CD14-positive monocyte (primary cell): ENCODE data around the gene SAV1. TPM values are rescaled to one million over a fixed set of nuclear protein-coding genes. Genes with fewer than 3 reads are reported as not detected.

ENCODE experiments used
- DNase-seq, 3 donors: peaks; one replicate each; pipeline ENCODE4 v3.0.0-alpha.2; 2011 to 2022
- H2AFZ ChIP-seq: 2 replicates; pipeline ENCODE4 v1.6.0; 2012; ENCODE audit warnings: mild to moderate bottlenecking, low read depth, low read length, inconsistent platforms; ENCODE audit not compliant: insufficient read depth, poor library complexity, severe bottlenecking
- H3K27ac ChIP-seq, 2 donors: 1 replicate in 1 of 2; 2 replicates in 1 of 2; pipeline ENCODE4 v1.5.1; 2012 to 2013; ENCODE audit warnings: low read length in 2 of 2, control low read depth in 1 of 2, inconsistent platforms in 1 of 2, low read depth in 1 of 2, mild to moderate bottlenecking in 1 of 2
- H3K27me3 ChIP-seq, 2 donors: one replicate each; pipeline versions ENCODE4 v1.6.0 to v1.6.1; 2011 to 2013; ENCODE audit warnings: low read length in 2 of 2; ENCODE audit not compliant: control insufficient read depth in 2 of 2, insufficient read depth in 2 of 2
- H3K36me3 ChIP-seq, 2 donors: replicated peaks in 1 of 2; 1 replicate in 1 of 2; 2 replicates in 1 of 2; pipeline versions ENCODE4 v1.5.1 to v1.6.1; 2012 to 2013; ENCODE audit warnings: low read length in 2 of 2, control low read depth in 1 of 2, inconsistent platforms in 1 of 2, mild to moderate bottlenecking in 1 of 2; ENCODE audit not compliant: insufficient read depth in 2 of 2, control insufficient read depth in 1 of 2
- H3K4me1 ChIP-seq, 2 donors: 1 replicate in 1 of 2; 2 replicates in 1 of 2; pipeline versions ENCODE4 v1.5.1 to v1.6.1; 2012 to 2013; ENCODE audit warnings: low read length in 2 of 2, control low read depth in 1 of 2, inconsistent platforms in 1 of 2, mild to moderate bottlenecking in 1 of 2, moderate library complexity in 1 of 2; ENCODE audit not compliant: insufficient read depth in 2 of 2, control insufficient read depth in 1 of 2
- H3K4me2 ChIP-seq: replicated peaks from 2 replicates; pipeline ENCODE3; 2012; ENCODE audit warnings: low read length, moderate library complexity, mild to moderate bottlenecking; ENCODE audit not compliant: poor library complexity, severe bottlenecking; ENCODE audit errors: extremely low read depth
- H3K4me3 ChIP-seq, 3 experiments: fragments of 200-600 bp in 1 of 3; sonication (generic) in 1 of 3; replicated peaks in 1 of 3; 1 replicate in 2 of 3; 2 replicates in 1 of 3; pipeline ENCODE4 v1.5.1; 2011 to 2013; ENCODE audit warnings: low read length in 3 of 3, mild to moderate bottlenecking in 3 of 3, control low read depth in 2 of 3, low read depth in 2 of 3, inconsistent platforms in 1 of 3, moderate library complexity in 1 of 3
- H3K79me2 ChIP-seq: 2 replicates; pipeline ENCODE4 v1.6.0; 2012; ENCODE audit warnings: mild to moderate bottlenecking, control low read depth, inconsistent platforms, low read length, moderate library complexity; ENCODE audit not compliant: insufficient read depth
- H3K9ac ChIP-seq: 2 replicates; pipeline ENCODE4 v1.6.0; 2017; ENCODE audit warnings: low read length, mild to moderate bottlenecking; ENCODE audit not compliant: insufficient read depth, poor library complexity, severe bottlenecking
- H3K9me3 ChIP-seq, 2 donors: replicated peaks in 1 of 2; 1 replicate in 1 of 2; 2 replicates in 1 of 2; pipeline versions ENCODE4 v1.5.1 to v1.6.1; 2012 to 2013; ENCODE audit warnings: low read length in 2 of 2, control low read depth in 1 of 2; ENCODE audit not compliant: control insufficient read depth in 1 of 2, insufficient read depth in 1 of 2
- H4K20me1 ChIP-seq: 2 replicates; pipeline ENCODE4 v1.6.0; 2012; ENCODE audit warnings: mild to moderate bottlenecking, low read length, control low read depth, moderate library complexity; ENCODE audit not compliant: insufficient read depth
- H3K27ac Mint-ChIP-seq, 7 donors: one replicate each; pipeline ENCODE4 v1.8.0; 2020; ENCODE audit warnings: mild to moderate bottlenecking in 7 of 7, mixed read lengths in 7 of 7, moderate library complexity in 6 of 7, inconsistent platforms in 2 of 7
- H3K27me3 Mint-ChIP-seq, 3 donors: one replicate each; pipeline ENCODE4 v1.8.0; 2021 to 2022; ENCODE audit warnings: low read depth in 3 of 3, mild to moderate bottlenecking in 3 of 3, mixed read lengths in 3 of 3, moderate library complexity in 3 of 3, inconsistent platforms in 1 of 3
- H3K36me3 Mint-ChIP-seq, 2 donors: one replicate each; pipeline ENCODE4 v1.8.0; 2020; ENCODE audit warnings: mixed read lengths in 2 of 2, inconsistent platforms in 1 of 2, mild to moderate bottlenecking in 1 of 2
- H3K4me1 Mint-ChIP-seq: one replicate; pipeline ENCODE4 v1.8.0; 2020; ENCODE audit warnings: mild to moderate bottlenecking, mixed read lengths
- H3K4me3 Mint-ChIP-seq, 2 donors: one replicate each; pipeline ENCODE4 v1.8.0; 2020; ENCODE audit warnings: mild to moderate bottlenecking in 2 of 2, mixed read lengths in 2 of 2, moderate library complexity in 1 of 2
- H3K9me3 Mint-ChIP-seq, 7 donors: one replicate each; pipeline ENCODE4 v1.8.0; 2020 to 2022; ENCODE audit warnings: mixed read lengths in 7 of 7, mild to moderate bottlenecking in 6 of 7, moderate library complexity in 6 of 7, inconsistent platforms in 2 of 7
- CTCF ChIP-seq: fragments of 200-600 bp; IDR thresholded peaks from one replicate; pipeline ENCODE4 v1.8.0; 2022; ENCODE audit warnings: antibody characterized with exemption, mild to moderate bottlenecking
- WGBS: methylation state at CpG from one replicate; pipeline ENCODE4 v1.1.5; 2013; ENCODE audit warnings: missing lambda C conversion rate; ENCODE audit not compliant: insufficient coverage; 5-methylcytosine and 5-hydroxymethylcytosine counted together
- intact Hi-C, 2 donors: fragments of 100-400 bp; cut with micrococcal nuclease; formaldehyde crosslinking; loops; one replicate each; pipeline versions ENCODE4 v1.15.0 to v1.15.1; 2023
- polyA plus RNA-seq, 3 donors: library from polyadenylated mRNA; depleted of rRNA in 1 of 3; unstranded in 2 of 3; stranded (reverse) in 1 of 3; fragments of 300-500 nt in 2 of 3; fragments of >200 nt in 1 of 3; fragmentation: Illumina TruSeq in 2 of 3; gene quantifications; 1 replicate in 2 of 3; 2 replicates in 1 of 3; pipeline ENCODE4 v1.2.3, GENCODE V29; 2012 to 2021

SAV1 gene
- polyA plus RNA-seq, 3 donors = 1.8 to 5.1 (median 4.8) TPM

GRCh38 chr14:50616275-50616674, 51.8 kb downstream of the SAV1 start:
- H3K27ac Mint-ChIP-seq = no peak overlapping the region
- Histone ChIP-seq H4K20me1 (no peaks in the 10 kb centered on the region), H3K36me3 (no peaks in the 10 kb centered on the region), H3K79me2 (no peaks in the 10 kb centered on the region), H3K4me1 (no peaks in the 10 kb centered on the region), H3K27ac (no peak overlapping the region), H3K4me2 (no peak overlapping the region), H2AFZ (no peak overlapping the region), H3K9me3 (no peaks in the 10 kb centered on the region), H3K27me3 (no peaks in the 10 kb centered on the region), H3K9ac (no peak overlapping the region), H3K4me3 (no peak overlapping the region)
- TF ChIP-seq CTCF = no peak
- H3K36me3 Mint-ChIP-seq = no peaks in the 10 kb centered on the region
- no peaks in the 10 kb centered on the region for H3K9me3 Mint-ChIP-seq
- H3K4me3 Mint-ChIP-seq = no peak overlapping the region
- no peaks in the 10 kb centered on the region for H3K27me3 Mint-ChIP-seq
- H3K4me1 Mint-ChIP-seq = no peaks in the 10 kb centered on the region
- no peak for DNase-seq
- intact Hi-C loops = no loop called here
- WGBS = no CpG with 5 or more reads among the region's 2 CpGs

- no peaks in the 10 kb centered on the region for H3K9me3 ChIP-seq
- Mint-ChIP-seq H3K4me1 (no peaks in the 10 kb centered on the region), H3K9me3 (no peaks in the 10 kb centered on the region), H3K27me3 (no peaks in the 10 kb centered on the region), H3K27ac (no peak overlapping the region), H3K4me3 (no peak overlapping the region), H3K36me3 (no peaks in the 10 kb centered on the region)
- no peaks in the 10 kb centered on the region for H3K79me2 ChIP-seq
- no peaks in the 10 kb centered on the region for H4K20me1 ChIP-seq
- no peaks in the 10 kb centered on the region for H3K4me1 ChIP-seq
- H2AFZ ChIP-seq = no peak overlapping the region
- H3K4me2 ChIP-seq = no peak overlapping the region
- DNase-seq = no peak
- no peak overlapping the region for H3K9ac ChIP-seq
- H3K27me3 ChIP-seq = no peaks in the 10 kb centered on the region
- intact Hi-C loops = no loop called here
- WGBS = no CpG with 5 or more reads among the region's 2 CpGs
- no peak overlapping the region for H3K4me3 ChIP-seq
- TF ChIP-seq CTCF = no peak
- no peak overlapping the region for H3K27ac ChIP-seq
- H3K36me3 ChIP-seq = no peaks in the 10 kb centered on the region
Observed at GRCh38 chr14:50615552-50615951, 52.6 kb downstream of the SAV1 start.
